Measurements from ENCODE around the gene SLC25A21.

- TF ChIP-seq POLR2A (IDR thresholded peaks at IDR 0.05) = no peak
- no peak for TF ChIP-seq CTCF (IDR thresholded peaks at IDR 0.05 in 8 of 11, conservative IDR thresholded peaks at IDR 0.05 in 3 of 11)
- TF ChIP-seq POLR2AphosphoS5 (IDR thresholded peaks at IDR 0.05) = no peak
Observed at GRCh38 chr14:37138898-37139297, 33.5 kb downstream of the SLC25A21 start.
